ENCODE measurements around the gene ANO10.
"Not testable (repeated sequence)": the region's sequence is repeated elsewhere in the genome, so short reads cannot be mapped to it uniquely, and the experiment has no call there.

Gene ANO10

DNA sequence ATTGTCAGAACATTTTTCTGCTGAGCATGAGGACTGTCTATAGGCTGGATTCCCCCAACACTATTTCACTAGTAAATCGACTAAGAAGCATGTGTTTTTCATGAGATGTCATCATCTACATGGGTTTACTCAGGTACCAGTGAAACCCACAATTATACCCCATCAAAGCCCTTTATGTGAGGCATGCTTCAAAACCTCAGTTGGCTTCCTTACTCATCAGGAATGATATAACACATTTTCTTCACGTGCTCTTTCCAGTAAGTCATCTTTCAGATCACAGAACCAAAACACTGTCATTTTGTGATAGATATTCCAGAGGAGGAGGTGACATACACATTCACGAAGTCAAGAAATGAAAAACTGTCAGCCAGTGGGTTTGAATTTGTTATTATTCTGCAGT is 116.5 kb downstream of the ANO10 start:
- no peak for DNase-seq

DNA sequence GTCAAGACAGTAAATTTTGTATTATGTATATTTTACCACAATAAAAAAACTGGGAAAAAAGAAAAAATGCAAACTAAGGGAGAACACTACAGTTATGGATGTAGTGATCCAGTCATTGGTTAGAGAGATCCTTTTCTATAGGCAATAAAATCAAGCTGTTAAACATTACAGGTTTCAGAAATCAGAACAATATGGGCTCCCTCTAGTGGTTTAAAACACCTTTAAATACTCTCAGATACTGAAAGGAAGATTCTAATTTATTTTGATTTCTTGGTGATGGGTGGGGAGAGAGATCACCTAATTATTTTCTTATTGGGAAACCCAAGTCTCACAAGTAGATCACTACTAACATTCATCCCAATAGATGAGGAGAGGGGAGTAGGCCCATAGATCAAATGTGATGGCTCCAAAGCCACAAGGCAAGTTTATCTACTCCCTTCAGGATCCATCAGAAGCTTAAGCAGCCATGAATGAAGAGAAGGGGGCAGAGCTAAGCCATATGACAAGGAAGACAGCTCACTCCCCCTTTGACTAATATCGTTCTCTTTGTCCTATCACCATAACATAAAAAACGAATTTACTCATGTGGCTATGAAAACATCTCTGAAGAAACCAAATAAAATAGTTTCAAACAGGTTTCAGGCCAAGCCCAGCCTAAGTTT is 118.6 kb downstream of the ANO10 start:
- no peak overlapping the region for H3K27ac Mint-ChIP-seq
- H3K4me1 Mint-ChIP-seq = peaks cover 43% of the 10 kb centered on the region
- CTCF ChIA-PET = interaction anchor here (0.7 to 4.8 kb wide), 25 partner anchors 10 to 546 kb away, joined by 3 to 59 read pairs (median 4); partner anchors contain the start of gene SNRK

More for the DNA sequence above, 116.5 kb downstream of the ANO10 start:
- H3K4me1 Mint-ChIP-seq = peaks cover 32% of the 10 kb centered on the region
- H3K27me3 Mint-ChIP-seq = no peaks in the 10 kb centered on the region
- H3K9me3 Mint-ChIP-seq = no peaks in the 10 kb centered on the region
- no peak overlapping the region for H3K27ac Mint-ChIP-seq
- CTCF ChIA-PET = no interaction called here
- H3K4me3 Mint-ChIP-seq = no peak overlapping the region
- peaks cover 5% of the 10 kb centered on the region for H3K36me3 Mint-ChIP-seq

DNA sequence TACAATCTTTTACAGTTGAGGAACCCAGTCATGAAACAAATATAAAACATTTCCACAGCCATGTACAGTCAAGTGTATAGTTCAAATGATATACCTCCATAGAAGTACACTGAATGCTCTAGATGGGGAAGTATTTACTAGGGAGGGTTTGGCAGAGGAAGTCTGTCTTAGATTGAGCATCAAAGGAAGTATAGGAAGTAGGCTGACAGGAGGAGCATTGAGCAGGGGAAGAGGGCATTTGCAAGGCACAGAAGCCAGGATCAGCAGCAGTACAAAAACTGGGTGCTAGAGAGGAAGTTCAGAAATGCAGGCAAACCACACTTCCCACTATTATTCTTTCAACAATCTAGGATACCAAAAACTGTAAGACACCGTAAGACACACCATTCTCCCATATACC is 122.6 kb downstream of the ANO10 start:
- H3K4me3 Mint-ChIP-seq = no peak overlapping the region
- CTCF ChIA-PET = no interaction called here
- DNase-seq = no peak
- H3K36me3 Mint-ChIP-seq = peaks cover 4% of the 10 kb centered on the region
- H3K27me3 Mint-ChIP-seq = no peaks in the 10 kb centered on the region
- no peak overlapping the region for H3K27ac Mint-ChIP-seq
- H3K4me1 Mint-ChIP-seq = peaks cover 40% of the 10 kb centered on the region
- no peaks in the 10 kb centered on the region for H3K9me3 Mint-ChIP-seq

More for the DNA sequence above, 118.6 kb downstream of the ANO10 start:
- no peak overlapping the region for H3K4me3 Mint-ChIP-seq
- H3K36me3 Mint-ChIP-seq = peaks cover 2% of the 10 kb centered on the region
- no peaks in the 10 kb centered on the region for H3K27me3 Mint-ChIP-seq
- no peak for DNase-seq
- H3K9me3 Mint-ChIP-seq = no peaks in the 10 kb centered on the region

DNA sequence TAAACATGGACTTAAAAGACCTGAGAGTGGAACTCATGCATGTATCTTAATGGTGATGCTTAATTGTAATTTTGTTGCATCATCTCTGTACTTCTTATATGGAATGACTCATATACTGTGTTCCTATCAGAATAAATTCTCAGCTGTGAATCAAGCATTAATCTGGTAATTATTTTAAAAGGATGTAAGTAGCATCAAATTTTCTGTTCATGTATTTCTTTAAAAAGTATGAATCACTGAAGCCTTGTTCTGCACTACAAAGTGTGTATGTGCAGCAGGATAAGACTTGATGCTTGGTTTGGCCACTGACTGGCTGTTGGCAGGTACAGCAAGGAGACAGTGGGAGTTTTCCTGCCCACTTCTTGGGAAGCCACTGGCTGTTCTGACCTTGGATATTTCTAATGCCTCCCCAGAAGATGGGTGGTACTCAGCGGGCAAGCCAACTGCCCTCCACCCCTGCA is 123.9 kb downstream of the ANO10 start:
- Mint-ChIP-seq H3K4me3 (no peak overlapping the region), H3K27ac (no peak overlapping the region), H3K9me3 (no peaks in the 10 kb centered on the region), H3K27me3 (peaks cover 7% of the 10 kb centered on the region), H3K36me3 (peaks cover 4% of the 10 kb centered on the region), H3K4me1 (peaks cover 37% of the 10 kb centered on the region)
- CTCF ChIA-PET = no interaction called here
- DNase-seq = no peak

GRCh38 chr3:43497422-43497821 is 124.4 kb downstream of the ANO10 start:
- Mint-ChIP-seq H3K27me3 (peaks cover 7% of the 10 kb centered on the region), H3K4me1 (peaks cover 32% of the 10 kb centered on the region), H3K36me3 (peaks cover 4% of the 10 kb centered on the region), H3K9me3 (no peaks in the 10 kb centered on the region), H3K27ac (no peak overlapping the region), H3K4me3 (no peak overlapping the region)
- CTCF ChIA-PET = no interaction called here
- no peak for DNase-seq

DNA sequence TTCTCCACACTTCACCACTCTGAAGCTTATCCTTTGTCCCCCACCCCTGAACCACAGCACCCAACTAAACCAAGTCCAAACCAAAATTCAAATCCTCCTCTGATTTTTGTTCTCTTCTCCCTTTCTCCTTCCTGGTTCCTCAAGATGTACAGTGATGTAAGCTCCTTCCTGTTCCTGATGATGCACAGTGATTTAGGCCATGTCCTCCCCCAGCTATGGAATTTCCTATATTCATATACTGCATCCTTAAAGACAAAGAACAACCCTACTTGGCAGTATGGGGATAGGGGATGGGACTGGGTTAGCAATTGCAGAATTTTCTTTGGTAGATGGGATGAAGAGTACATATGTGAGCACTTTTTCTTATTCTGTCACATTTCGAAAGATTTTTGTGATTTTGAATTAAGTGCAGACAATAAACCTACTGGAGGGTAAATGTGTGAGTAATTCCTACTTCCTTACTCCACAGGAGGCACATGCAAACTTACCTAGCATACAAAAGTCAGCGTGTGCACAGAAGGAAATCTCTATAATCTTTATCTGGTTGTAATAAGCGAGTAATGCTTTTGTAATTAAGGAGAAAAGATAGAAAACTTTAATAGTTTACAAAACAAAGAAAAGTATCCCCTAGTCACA is 125.0 kb downstream of the ANO10 start:
- CTCF ChIA-PET = no interaction called here
- Mint-ChIP-seq H3K27ac (no peak overlapping the region), H3K4me3 (no peak overlapping the region), H3K9me3 (no peaks in the 10 kb centered on the region), H3K36me3 (peaks cover 4% of the 10 kb centered on the region), H3K27me3 (peaks cover 7% of the 10 kb centered on the region), H3K4me1 (peaks cover 34% of the 10 kb centered on the region)
- no peak for DNase-seq

- not testable (repeated sequence) for H3K4me3 Mint-ChIP-seq, H3K27ac Mint-ChIP-seq
These were observed 128.9 kb downstream of the ANO10 start for GRCh38 chr3:43492932-43493331.

DNA sequence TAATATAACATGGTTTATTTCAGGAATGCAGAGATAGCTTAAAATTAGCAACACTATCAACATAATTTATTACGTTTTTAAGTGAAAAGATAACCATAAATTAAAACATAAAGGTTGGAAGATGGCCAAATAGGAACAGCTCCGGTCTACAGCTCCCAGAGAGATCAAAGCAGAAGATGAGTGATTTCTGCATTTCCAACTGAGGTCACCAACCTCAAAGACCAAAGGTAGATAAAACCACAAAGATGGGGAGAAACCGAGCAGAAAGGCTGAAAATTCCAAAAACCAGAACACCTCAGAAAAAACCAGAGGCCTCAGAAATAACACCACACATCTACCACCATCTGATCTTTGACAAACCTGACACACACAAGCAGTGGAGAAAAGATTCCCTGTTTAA is 130.0 kb downstream of the ANO10 start:
- CTCF ChIA-PET = interaction anchor here (1.0 kb wide), 1 partner anchor 11 kb away, joined by 3 read pairs; no protein-coding TSS in a partner anchor
- H3K4me1 Mint-ChIP-seq = peaks cover 15% of the 10 kb centered on the region
- H3K9me3 Mint-ChIP-seq, H3K4me3 Mint-ChIP-seq, DNase-seq, H3K27ac Mint-ChIP-seq, H3K36me3 Mint-ChIP-seq: not testable (repeated sequence)
- peaks cover 10% of the 10 kb centered on the region for H3K27me3 Mint-ChIP-seq

More at GRCh38 chr3:43492932-43493331, 128.9 kb downstream of the ANO10 start:
- not testable (repeated sequence) for H3K9me3 Mint-ChIP-seq, DNase-seq, H3K36me3 Mint-ChIP-seq
- Mint-ChIP-seq H3K27me3 (peaks cover 10% of the 10 kb centered on the region), H3K4me1 (peaks cover 15% of the 10 kb centered on the region)
- CTCF ChIA-PET = interaction anchor here (1.0 kb wide), 1 partner anchor 10 kb away, joined by 3 read pairs; no protein-coding TSS in a partner anchor

- Mint-ChIP-seq H3K4me3 (no peak overlapping the region), H3K9me3 (no peaks in the 10 kb centered on the region), H3K4me1 (peaks cover 15% of the 10 kb centered on the region), H3K27me3 (peaks cover 10% of the 10 kb centered on the region), H3K36me3 (no peaks in the 10 kb centered on the region), H3K27ac (no peak overlapping the region)
- CTCF ChIA-PET = interaction anchor here (1.0 kb wide), 1 partner anchor 12 kb away, joined by 3 read pairs; no protein-coding TSS in a partner anchor
- no peak for DNase-seq
These were observed 131.1 kb downstream of the ANO10 start for GRCh38 chr3:43490640-43491185.

- Mint-ChIP-seq H3K9me3 (no peaks in the 10 kb centered on the region), H3K27me3 (peaks cover 10% of the 10 kb centered on the region), H3K4me1 (peaks cover 15% of the 10 kb centered on the region), H3K36me3 (no peaks in the 10 kb centered on the region), H3K4me3 (no peak overlapping the region), H3K27ac (no peak overlapping the region)
- no peak for DNase-seq
- CTCF ChIA-PET = no interaction called here
These were observed 131.9 kb downstream of the ANO10 start for GRCh38 chr3:43489930-43490329.

GRCh38 chr3:43485931-43486330 is 135.9 kb downstream of the ANO10 start:
- CTCF ChIA-PET = no interaction called here
- peaks cover 6% of the 10 kb centered on the region for H3K9me3 Mint-ChIP-seq
- peaks cover 8% of the 10 kb centered on the region for H3K36me3 Mint-ChIP-seq
- H3K27ac Mint-ChIP-seq = no peak overlapping the region
- peaks cover 17% of the 10 kb centered on the region for H3K4me1 Mint-ChIP-seq
- no peak overlapping the region for H3K4me3 Mint-ChIP-seq
- DNase-seq = no peak
- no peaks in the 10 kb centered on the region for H3K27me3 Mint-ChIP-seq

DNA sequence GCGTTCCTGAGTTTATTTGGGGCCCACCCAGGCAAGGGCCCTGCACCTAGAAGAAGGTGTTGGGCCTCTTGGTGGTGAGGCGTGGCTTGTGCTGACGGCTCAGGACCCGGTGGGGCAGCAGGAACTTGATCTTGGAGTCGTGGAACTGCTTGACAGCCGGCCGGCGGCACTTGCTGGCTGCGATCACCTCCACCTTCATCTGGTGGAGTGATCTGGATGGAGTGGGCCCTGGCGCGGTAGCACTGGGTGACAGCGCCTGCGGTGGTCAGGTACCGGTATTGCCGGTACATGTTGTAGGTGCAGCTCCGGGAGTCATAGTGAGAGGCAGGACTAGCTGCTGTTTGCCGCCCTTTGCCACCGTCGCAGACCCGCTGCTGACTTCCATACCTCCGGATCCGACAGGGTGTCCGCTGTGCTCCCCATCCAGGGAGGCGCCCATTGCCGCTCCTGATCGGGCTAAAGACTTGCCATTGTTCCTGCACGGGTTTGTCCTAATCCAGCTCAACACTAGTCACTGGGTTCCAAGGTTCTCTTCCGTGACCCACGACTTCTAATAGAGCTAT is 136.8 kb downstream of the ANO10 start:
- Mint-ChIP-seq H3K4me3 (no peak overlapping the region), H3K36me3 (peaks cover 9% of the 10 kb centered on the region), H3K9me3 (peaks cover 6% of the 10 kb centered on the region), H3K27ac (no peak overlapping the region), H3K27me3 (no peaks in the 10 kb centered on the region), H3K4me1 (peaks cover 15% of the 10 kb centered on the region)
- CTCF ChIA-PET = no interaction called here
- DNase-seq = no peak

DNA sequence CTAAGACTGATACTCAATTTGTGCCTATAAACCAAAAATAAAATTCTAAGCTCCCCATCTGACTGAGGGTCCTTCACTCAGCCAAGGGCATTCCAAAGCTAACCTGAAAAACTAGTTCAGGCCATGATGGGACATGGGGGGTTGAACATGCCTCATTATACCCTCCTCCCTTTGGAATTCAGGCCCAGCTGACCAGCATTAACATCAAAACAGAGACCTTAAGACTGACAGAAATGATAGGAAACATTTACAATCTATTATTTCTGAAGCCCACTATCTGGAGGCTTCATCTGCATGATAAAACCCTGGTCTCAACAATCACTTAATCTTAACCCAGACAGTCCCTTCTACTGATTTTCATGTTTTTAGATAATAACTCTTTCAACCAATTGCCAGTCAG is 140.4 kb downstream of the ANO10 start:
- CTCF ChIA-PET = no interaction called here
- Mint-ChIP-seq H3K4me3 (no peak overlapping the region), H3K27me3 (no peaks in the 10 kb centered on the region), H3K27ac (no peak overlapping the region), H3K36me3 (peaks cover 26% of the 10 kb centered on the region), H3K9me3 (peaks cover 10% of the 10 kb centered on the region), H3K4me1 (peaks cover 41% of the 10 kb centered on the region)
- DNase-seq = no peak

DNA sequence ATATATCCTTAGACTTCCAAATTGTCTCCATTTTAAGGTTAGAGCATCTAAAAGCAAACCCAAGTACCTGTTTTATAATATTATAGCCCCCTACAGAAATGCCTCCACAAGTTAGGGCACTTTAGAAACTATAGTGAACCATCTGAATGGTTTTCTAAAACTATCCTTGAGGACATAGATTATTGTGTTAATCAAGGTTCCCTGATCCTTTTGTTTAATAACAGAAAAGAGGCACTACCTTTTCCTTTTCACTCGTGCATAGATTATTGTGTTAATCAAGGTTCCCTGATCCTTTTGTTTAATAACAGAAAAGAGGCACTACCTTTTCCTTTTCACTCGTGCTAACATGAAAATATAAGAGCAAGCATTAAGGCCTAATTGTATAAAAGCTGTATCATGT is 143.0 kb downstream of the ANO10 start:
- not testable (repeated sequence) for H3K27ac Mint-ChIP-seq

More for the DNA sequence above, 143.0 kb downstream of the ANO10 start:
- H3K4me1 Mint-ChIP-seq = peaks cover 42% of the 10 kb centered on the region
- peaks cover 29% of the 10 kb centered on the region for H3K36me3 Mint-ChIP-seq
- H3K9me3 Mint-ChIP-seq, H3K4me3 Mint-ChIP-seq, DNase-seq, H3K27me3 Mint-ChIP-seq, CTCF ChIA-PET: not testable (repeated sequence)
